BJ (cell line): ENCODE results near the gene CCNQ. TPM values are rescaled to one million over a fixed set of nuclear protein-coding genes. Genes with fewer than 3 reads are reported as not detected.

Source experiments
- CTCF ChIA-PET: fragments of 350-600 bp; formaldehyde crosslinking; extraction: SDS; loops from one replicate; lab custom pipeline; 2021; ENCODE audit warnings: antibody characterized with exemption, inconsistent platforms; lab: Yijun Ruan, JAX
- POLR2A ChIA-PET: fragments of 300-600 bp; sonication (Branson Sonifier 250); formaldehyde crosslinking; extraction: SDS; loops from one replicate; lab custom pipeline; 2021; ENCODE audit warnings: antibody characterized with exemption; lab: Charles Lee
- DNase-seq: peaks from one replicate; pipeline ENCODE4 v3.0.0-alpha.2; 2011; ENCODE audit warnings: low read depth
- H3K27me3 ChIP-seq: 2 replicates; pipeline ENCODE4 v1.6.0; 2011; ENCODE audit warnings: low read length; ENCODE audit not compliant: control insufficient read depth, insufficient read depth
- H3K36me3 ChIP-seq: 2 replicates; pipeline ENCODE4 v1.5.1; 2011; ENCODE audit warnings: low read length; ENCODE audit not compliant: control insufficient read depth, insufficient read depth
- H3K4me3 ChIP-seq: 2 replicates; pipeline ENCODE4 v1.5.1; 2011; ENCODE audit warnings: low read depth, mild to moderate bottlenecking, control low read depth, low read length
- CTCF ChIP-seq: IDR thresholded peaks from 2 replicates; pipeline ENCODE4 v1.5.1; 2011; ENCODE audit warnings: low read depth, mild to moderate bottlenecking, control low read depth, inconsistent platforms, low read length, moderate library complexity; ENCODE audit not compliant: insufficient read depth
- polyA plus RNA-seq: library from polyadenylated mRNA; depleted of rRNA; stranded (reverse); fragments of >200 nt; gene quantifications from 2 replicates; pipeline ENCODE4 v1.2.3, GENCODE V29; 2011

CCNQ gene
- polyA plus RNA-seq, 1 experiment = 44.0 TPM

- CTCF ChIA-PET = interaction anchor here (0.7 kb wide), 1 partner anchor 66 kb away, joined by 3 read pairs; no protein-coding TSS in a partner anchor
- POLR2A ChIA-PET = no interaction called here
- Histone ChIP-seq H3K4me3 (no peak overlapping the region), H3K36me3 (no peaks in the 10 kb centered on the region), H3K27me3 (no peaks in the 10 kb centered on the region)
- no peak for TF ChIP-seq CTCF
- no peak for DNase-seq
Measured at GRCh38 chrX:153603131-153603656, 4.3 kb upstream of the CCNQ start.

GRCh38 chrX:153602601-153603000 lies 3.7 kb upstream of the CCNQ start:
- Histone ChIP-seq H3K4me3 (no peak overlapping the region), H3K36me3 (no peaks in the 10 kb centered on the region), H3K27me3 (no peaks in the 10 kb centered on the region)
- POLR2A ChIA-PET = no interaction called here
- TF ChIP-seq CTCF = no peak
- DNase-seq = no peak
- CTCF ChIA-PET = no interaction called here

- no peak for DNase-seq
- Histone ChIP-seq H3K27me3 (no peaks in the 10 kb centered on the region), H3K36me3 (no peaks in the 10 kb centered on the region), H3K4me3 (no peak overlapping the region)
- POLR2A ChIA-PET = no interaction called here
- TF ChIP-seq CTCF = no peak
- CTCF ChIA-PET = interaction anchor here (2.4 kb wide), 1 partner anchor 8 kb away, joined by 15 read pairs; no protein-coding TSS in a partner anchor
Measured at GRCh38 chrX:153601511-153602110, 2.7 kb upstream of the CCNQ start.

- CTCF ChIA-PET = interaction anchor here (2.4 kb wide), 1 partner anchor 9 kb away, joined by 15 read pairs; no protein-coding TSS in a partner anchor
- no peaks in the 10 kb centered on the region for H3K36me3 ChIP-seq
- TF ChIP-seq CTCF = no peak
- POLR2A ChIA-PET = interaction anchor here (0.5 kb wide), 1 partner anchor 9 kb away, joined by 5 read pairs; no protein-coding TSS in a partner anchor
- no peaks in the 10 kb centered on the region for H3K27me3 ChIP-seq
- H3K4me3 ChIP-seq = no peak overlapping the region
- DNase-seq = no peak
Measured at GRCh38 chrX:153600921-153601320, 2.0 kb upstream of the CCNQ start.

GRCh38 chrX:153600032-153600373 lies 1.1 kb upstream of the CCNQ start:
- ChIA-PET POLR2A (no interaction called here), CTCF (interaction anchor here (0.8 to 2.4 kb wide), 5 partner anchors 10 to 109 kb away, joined by 3 to 15 read pairs (median 3); no protein-coding TSS in a partner anchor)
- no peak for TF ChIP-seq CTCF

More at GRCh38 chrX:153600032-153600373, 1.1 kb upstream of the CCNQ start:
- DNase-seq = no peak
- Histone ChIP-seq H3K27me3 (no peaks in the 10 kb centered on the region), H3K36me3 (no peaks in the 10 kb centered on the region), H3K4me3 (peak overlapping the region; percentile 69)
